IMR-90 (cell line): ENCODE measurements around the gene B3GAT2. TPM values are rescaled to one million over a fixed set of nuclear protein-coding genes. Genes with fewer than 3 reads are reported as not detected.

Source experiments
- ATAC-seq: fragments of 200-7000 bp; cut with Tn5 transposase; 2 replicates; pipeline ENCODE4 v1.9.1; 2020; ENCODE audit warnings: low read depth, mild to moderate bottlenecking, moderate library complexity
- BruUV-seq: library from RNA; stranded (reverse); fragments of 400-500 nt; replicated peaks from 2 replicates; lab custom pipeline; 2021; lab: Mats Ljungman, UMichigan
- CTCF ChIA-PET: fragments of 300-600 bp; formaldehyde crosslinking; extraction: SDS; loops from one replicate; lab custom pipeline; 2021; ENCODE audit warnings: antibody characterized with exemption; lab: Yijun Ruan, JAX
- POLR2A ChIA-PET: fragments of 300-600 bp; sonication (Branson Sonifier 250); formaldehyde crosslinking; loops from one replicate; lab custom pipeline; 2022; ENCODE audit warnings: antibody characterized with exemption; ENCODE audit not compliant: unreplicated experiment; lab: Charles Lee
- DNase-seq: peaks from one replicate; pipeline ENCODE4 v3.0.0; 2013
- H2AFZ ChIP-seq: replicated peaks from 2 replicates; pipeline ENCODE3; 2013; ENCODE audit warnings: low read length, mild to moderate bottlenecking; ENCODE audit not compliant: poor library complexity
- H2AK5ac ChIP-seq: 2 replicates; pipeline ENCODE4 v1.6.1; 2013; ENCODE audit warnings: low read depth, low read length, inconsistent platforms
- H2AK9ac ChIP-seq: replicated peaks from 2 replicates; pipeline ENCODE3; 2013; ENCODE audit warnings: mild to moderate bottlenecking, low read depth, low read length, moderate library complexity; ENCODE audit not compliant: poor library complexity
- H2BK120ac ChIP-seq: 2 replicates; pipeline ENCODE4 v1.6.1; 2013; ENCODE audit warnings: low read depth, low read length, inconsistent platforms
- H2BK15ac ChIP-seq: 3 replicates; pipeline ENCODE4 v1.6.1; 2013; ENCODE audit warnings: low read depth, low read length, inconsistent platforms
- H2BK20ac ChIP-seq: 2 replicates; pipeline ENCODE4 v1.6.1; 2013; ENCODE audit warnings: low read depth, mild to moderate bottlenecking, inconsistent platforms, low read length, moderate library complexity
- H2BK5ac ChIP-seq: 2 replicates; pipeline ENCODE4 v1.6.1; 2013; ENCODE audit warnings: mild to moderate bottlenecking, low read depth, low read length, inconsistent platforms; ENCODE audit not compliant: poor library complexity, severe bottlenecking
- H3K14ac ChIP-seq: replicated peaks from 2 replicates; pipeline ENCODE4 v1.6.1; 2013; ENCODE audit warnings: low read depth, low read length, inconsistent platforms
- H3K18ac ChIP-seq: 2 replicates; pipeline ENCODE4 v1.6.1; 2013; ENCODE audit warnings: low read depth, low read length, control low read depth
- H3K23ac ChIP-seq: 2 replicates; pipeline ENCODE4 v1.6.1; 2013; ENCODE audit warnings: low read depth, low read length, inconsistent platforms
- H3K27ac ChIP-seq: 2 replicates; pipeline ENCODE4 v1.5.1; 2013; ENCODE audit warnings: mild to moderate bottlenecking, control low read depth, low read length; ENCODE audit not compliant: insufficient read depth
- H3K27me3 ChIP-seq: 2 replicates; pipeline ENCODE4 v1.6.1; 2013; ENCODE audit warnings: low read length; ENCODE audit not compliant: control insufficient read depth, insufficient read depth
- H3K36me3 ChIP-seq: 2 replicates; pipeline ENCODE4 v1.6.1; 2013; ENCODE audit warnings: low read length, mixed read lengths; ENCODE audit not compliant: control insufficient read depth, insufficient read depth
- H3K4ac ChIP-seq: 2 replicates; pipeline ENCODE4 v1.6.1; 2013; ENCODE audit warnings: low read depth, low read length, inconsistent platforms
- H3K4me1 ChIP-seq: 2 replicates; pipeline ENCODE4 v1.6.1; 2013; ENCODE audit warnings: low read length, mixed read lengths; ENCODE audit not compliant: control insufficient read depth, insufficient read depth
- H3K4me2 ChIP-seq: 2 replicates; pipeline ENCODE4 v1.6.1; 2013; ENCODE audit warnings: low read depth, mild to moderate bottlenecking, control low read depth, low read length, moderate library complexity
- H3K4me3 ChIP-seq: 2 replicates; pipeline ENCODE4 v1.5.1; 2013; ENCODE audit warnings: low read depth, mild to moderate bottlenecking, control low read depth, low read length, moderate library complexity; ENCODE audit not compliant: insufficient read depth
- H3K56ac ChIP-seq: 2 replicates; pipeline ENCODE4 v1.6.1; 2013; ENCODE audit warnings: low read length, inconsistent platforms; ENCODE audit not compliant: insufficient read depth; ENCODE audit errors: extremely low read depth
- H3K79me1 ChIP-seq, 2 experiments: 2 replicates each; pipeline ENCODE4 v1.6.1; 2013; ENCODE audit warnings: low read length in 2 of 2, inconsistent platforms in 1 of 2, low read depth in 1 of 2
- H3K9ac ChIP-seq: 2 replicates; pipeline ENCODE4 v1.6.1; 2013; ENCODE audit warnings: low read depth, low read length, control low read depth
- H3K9me1 ChIP-seq: 2 replicates; pipeline ENCODE4 v1.6.1; 2013; ENCODE audit warnings: low read length, inconsistent platforms; ENCODE audit not compliant: insufficient read depth
- H3K9me3 ChIP-seq: 2 replicates; pipeline ENCODE4 v1.6.1; 2013; ENCODE audit warnings: low read length; ENCODE audit not compliant: control insufficient read depth, insufficient read depth
- H4K20me1 ChIP-seq: 2 replicates; pipeline ENCODE4 v1.6.1; 2013; ENCODE audit warnings: low read length, inconsistent platforms; ENCODE audit not compliant: insufficient read depth
- H4K5ac ChIP-seq: 2 replicates; pipeline ENCODE4 v1.6.1; 2013; ENCODE audit warnings: mild to moderate bottlenecking, low read depth, low read length, control low read depth
- H4K8ac ChIP-seq, 2 experiments: 2 replicates each; pipeline ENCODE4 v1.6.1; 2013; ENCODE audit warnings: low read depth in 2 of 2, low read length in 2 of 2, control low read depth in 1 of 2, inconsistent platforms in 1 of 2
- H4K91ac ChIP-seq: 2 replicates; pipeline ENCODE4 v1.6.1; 2013; ENCODE audit warnings: low read depth, low read length, inconsistent platforms; ENCODE audit not compliant: insufficient read depth
- FOS ChIP-seq: fragments of 150-350 bp; IDR thresholded peaks from 2 replicates; pipeline ENCODE4 v1.6.1; 2016; ENCODE audit warnings: low read depth, low read length
- WGBS, 2 experiments: methylation state at CpG; one replicate each; pipeline versions ENCODE4 v1.1.5 to v1.1.7; 2013; ENCODE audit warnings: missing lambda C conversion rate in 2 of 2; ENCODE audit not compliant: insufficient read length in 1 of 2; ENCODE audit errors: extremely low coverage in 2 of 2; 5-methylcytosine and 5-hydroxymethylcytosine counted together
- dilution Hi-C: fragments of 300-500 bp; cut with HindIII; formaldehyde crosslinking; loops from one replicate; pipeline ENCODE4 v1.14.3; 2018; ENCODE audit warnings: low sequenced_read_pairs; ENCODE audit not compliant: unreplicated experiment
- in situ Hi-C: fragments of 300-500 bp; cut with MboI; formaldehyde crosslinking; loops from 3 replicates; pipeline ENCODE4 v1.14.3; 2019; ENCODE audit warnings: low sequenced_read_pairs, inconsistent platforms, mixed read lengths
- intact Hi-C: fragments of 100-400 bp; cut with micrococcal nuclease; formaldehyde crosslinking; loops from 2 replicates; pipeline ENCODE4 v1.10.0; 2022
- polyA plus RNA-seq, 3 experiments: library from polyadenylated mRNA; depleted of rRNA; stranded (reverse); fragments of >200 nt; gene quantifications; 2 replicates each; pipeline ENCODE4 v1.2.3, GENCODE V29; 2012; ENCODE audit warnings: low replicate concordance in 1 of 3
- total RNA-seq: library from RNA; depleted of rRNA; stranded (reverse); fragments of >200 nt; gene quantifications from 2 replicates; pipeline ENCODE4 v1.2.3, GENCODE V29; 2012
- TF ChIP-seq, protein P1 (sequence below): conservative IDR thresholded peaks from 2 replicates; pipeline ENCODE4 v1.5.1; 2012; ENCODE audit warnings: mild to moderate bottlenecking, low read depth, low read length, improper control_type of control experiment

B3GAT2 gene
- total and polyA plus RNA-seq, 2 of the 4 experiments (the other 2 are of a cell fraction) = 0.02 TPM; not detected in 1

DNA sequence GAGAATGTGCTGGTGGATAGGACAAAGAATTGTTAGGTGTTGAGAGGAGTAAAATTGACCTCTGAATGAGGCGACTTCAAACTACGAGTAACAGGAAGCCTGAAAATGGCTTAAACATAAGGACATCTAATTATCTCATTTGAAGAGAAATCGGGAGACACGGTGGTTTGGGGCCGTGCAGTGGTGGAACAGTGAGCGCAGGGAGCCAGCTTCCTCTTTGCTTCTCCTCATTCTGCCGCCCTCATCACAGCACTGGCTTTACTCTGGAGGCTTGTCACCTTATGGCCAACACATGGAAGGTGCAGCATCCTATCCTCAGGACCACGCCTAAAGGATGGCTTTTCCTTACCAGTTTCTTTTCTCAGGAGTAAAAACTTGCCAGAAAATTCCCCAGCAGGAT lies 114.3 kb downstream of the B3GAT2 start:
- H2BK120ac ChIP-seq = no peak overlapping the region
- ChIA-PET CTCF (no interaction called here), POLR2A (no interaction called here)
- H4K5ac ChIP-seq = no peak overlapping the region
- no peak overlapping the region for H2BK15ac ChIP-seq
- no peak overlapping the region for H3K14ac ChIP-seq
- H2AK5ac ChIP-seq = no peak overlapping the region
- H4K8ac ChIP-seq = no peak overlapping the region
- H3K27ac ChIP-seq = no peak overlapping the region
- no peak overlapping the region for H3K4me2 ChIP-seq
- intact Hi-C loops = no loop called here
- H3K36me3 ChIP-seq = no peaks in the 10 kb centered on the region
- no peak for DNase-seq
- H2AFZ ChIP-seq = no peak overlapping the region
- WGBS, 2 experiments = no CpG with 5 or more reads among the region's 8 CpGs
- no peak overlapping the region for H4K91ac ChIP-seq
- no peak overlapping the region for H3K9ac ChIP-seq
- no peaks in the 10 kb centered on the region for H3K9me3 ChIP-seq
- H2BK5ac ChIP-seq = no peak overlapping the region
- no peak overlapping the region for H3K4me3 ChIP-seq
- H4K20me1 ChIP-seq = no peaks in the 10 kb centered on the region
- no peak overlapping the region for H2BK20ac ChIP-seq
- peaks cover 5% of the 10 kb centered on the region for H3K4me1 ChIP-seq
- no peak overlapping the region for H3K4ac ChIP-seq
- in situ Hi-C loops = no loop called here
- H3K56ac ChIP-seq = no peak overlapping the region
- no peak for ATAC-seq
- no peak for TF ChIP-seq FOS
- TF ChIP-seq, protein P1, sequence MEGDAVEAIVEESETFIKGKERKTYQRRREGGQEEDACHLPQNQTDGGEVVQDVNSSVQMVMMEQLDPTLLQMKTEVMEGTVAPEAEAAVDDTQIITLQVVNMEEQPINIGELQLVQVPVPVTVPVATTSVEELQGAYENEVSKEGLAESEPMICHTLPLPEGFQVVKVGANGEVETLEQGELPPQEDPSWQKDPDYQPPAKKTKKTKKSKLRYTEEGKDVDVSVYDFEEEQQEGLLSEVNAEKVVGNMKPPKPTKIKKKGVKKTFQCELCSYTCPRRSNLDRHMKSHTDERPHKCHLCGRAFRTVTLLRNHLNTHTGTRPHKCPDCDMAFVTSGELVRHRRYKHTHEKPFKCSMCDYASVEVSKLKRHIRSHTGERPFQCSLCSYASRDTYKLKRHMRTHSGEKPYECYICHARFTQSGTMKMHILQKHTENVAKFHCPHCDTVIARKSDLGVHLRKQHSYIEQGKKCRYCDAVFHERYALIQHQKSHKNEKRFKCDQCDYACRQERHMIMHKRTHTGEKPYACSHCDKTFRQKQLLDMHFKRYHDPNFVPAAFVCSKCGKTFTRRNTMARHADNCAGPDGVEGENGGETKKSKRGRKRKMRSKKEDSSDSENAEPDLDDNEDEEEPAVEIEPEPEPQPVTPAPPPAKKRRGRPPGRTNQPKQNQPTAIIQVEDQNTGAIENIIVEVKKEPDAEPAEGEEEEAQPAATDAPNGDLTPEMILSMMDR = no peak
- no peaks in the 10 kb centered on the region for H3K27me3 ChIP-seq
- no peak overlapping the region for H3K23ac ChIP-seq
- H3K79me1 ChIP-seq = peaks cover 0 to 3% of the 10 kb centered on the region in 2 experiments; a peak in 3 of 4 replicates
- no peak overlapping the region for H3K18ac ChIP-seq
- dilution Hi-C loops = no loop called here
- peaks cover 5% of the 10 kb centered on the region; the same call in 1 of the 2 replicates for H3K9me1 ChIP-seq
- no peak overlapping the region for H2AK9ac ChIP-seq
- no TSS peak for BruUV-seq
